ENCODE measurements around the gene PDE8B.

PDE8B gene

GRCh38 chr5:77168879-77169244 is 41.6 kb upstream of the PDE8B start:
- ChIA-PET CTCF (interaction anchor here (1.1 to 1.3 kb wide), 2 partner anchors 13 kb away, joined by 3 to 5 read pairs; no protein-coding TSS in a partner anchor), POLR2A (no interaction called here)
- no peak for TF ChIP-seq CTCF (IDR thresholded peaks at IDR 0.05; ENCODE audit: control extremely low read depth, extremely low read depth, low read depth, missing control alignments)
- no peak for DNase-seq (ENCODE audit: extremely low spot score)

- DNase-seq (ENCODE audit: extremely low spot score) = no peak
- CTCF ChIA-PET = interaction anchor here (0.7 to 0.8 kb wide), 2 partner anchors 26 to 329 kb away, joined by 3 read pairs; no protein-coding TSS in a partner anchor
- POLR2A ChIA-PET = no interaction called here
- TF ChIP-seq CTCF (IDR thresholded peaks at IDR 0.05; ENCODE audit: control extremely low read depth, extremely low read depth, low read depth, missing control alignments) = no peak
These were observed 40.1 kb upstream of the PDE8B start for GRCh38 chr5:77170196-77170890.

- TF ChIP-seq CTCF (IDR thresholded peaks at IDR 0.05; ENCODE audit: control extremely low read depth, extremely low read depth, low read depth, missing control alignments) = no peak
- CTCF ChIA-PET = interaction anchor here (1.1 kb wide), 1 partner anchor 14 kb away, joined by 3 read pairs; no protein-coding TSS in a partner anchor
- POLR2A ChIA-PET = no interaction called here
- DNase-seq (ENCODE audit: extremely low spot score) = no peak
These were observed 39.2 kb upstream of the PDE8B start for GRCh38 chr5:77171141-77171910.

GRCh38 chr5:77172713-77173328 is 37.7 kb upstream of the PDE8B start:
- no peak for DNase-seq (ENCODE audit: extremely low spot score)
- CTCF ChIA-PET = interaction anchor here (1.3 kb wide), 1 partner anchor 27 kb away, joined by 4 read pairs; no protein-coding TSS in a partner anchor
- POLR2A ChIA-PET = no interaction called here
- TF ChIP-seq CTCF (IDR thresholded peaks at IDR 0.05; ENCODE audit: control extremely low read depth, extremely low read depth, low read depth, missing control alignments) = no peak

- DNase-seq (ENCODE audit: extremely low spot score) = no peak
- no peak for TF ChIP-seq CTCF (IDR thresholded peaks at IDR 0.05; ENCODE audit: control extremely low read depth, extremely low read depth, low read depth, missing control alignments)
- CTCF ChIA-PET = interaction anchor here (0.8 to 1.4 kb wide), 4 partner anchors 9 to 29 kb away, joined by 3 to 6 read pairs (median 4); no protein-coding TSS in a partner anchor
- POLR2A ChIA-PET = no interaction called here
These were observed 36.0 kb upstream of the PDE8B start for GRCh38 chr5:77174526-77174925.

GRCh38 chr5:77175231-77175630 is 35.2 kb upstream of the PDE8B start:
- DNase-seq (ENCODE audit: extremely low spot score) = no peak
- no peak for TF ChIP-seq CTCF (IDR thresholded peaks at IDR 0.05; ENCODE audit: control extremely low read depth, extremely low read depth, low read depth, missing control alignments)
- ChIA-PET POLR2A (no interaction called here), CTCF (interaction anchor here (0.8 to 1.3 kb wide), 2 partner anchors 8 to 25 kb away, joined by 3 read pairs; no protein-coding TSS in a partner anchor)

Data from GM10248 (cell line).